K562 (cell line): Measurements from ENCODE around the gene THAP6. TPM values are rescaled to one million over a fixed set of nuclear protein-coding genes. Genes with fewer than 3 reads are reported as not detected.

ENCODE experiments used
- AFF1 ChIP-seq, 2 experiments: fragments of 450-650 bp; IDR thresholded peaks; 2 replicates each; pipeline ENCODE4 v1.6.1; 2018; ENCODE audit warnings: mild to moderate bottlenecking in 2 of 2, low read depth in 1 of 2; ENCODE audit not compliant: partially characterized antibody in 2 of 2
- CREB5 ChIP-seq: fragments of 250-450 bp; sonication (Bioruptor Pico); IDR thresholded peaks from 2 replicates; pipeline ENCODE4 v1.5.0; 2020; ENCODE audit warnings: mild to moderate bottlenecking
- ETV1 ChIP-seq: fragments of 450-650 bp; conservative IDR thresholded peaks from 2 replicates; pipeline ENCODE4 v1.6.1; 2016; ENCODE audit warnings: missing genetic modification characterization, control low read depth, low read depth, missing compliant biosample characterization
- HMGN3 ChIP-seq: IDR thresholded peaks from 2 replicates; pipeline ENCODE4 v1.6.1; 2011; ENCODE audit warnings: borderline replicate concordance, low read depth, mild to moderate bottlenecking, mixed read lengths, low read length; ENCODE audit not compliant: insufficient read length; ENCODE audit errors: extremely low read depth
- L3MBTL2 ChIP-seq: fragments of 450-650 bp; IDR thresholded peaks from 2 replicates; pipeline ENCODE4 v1.6.1; 2016; ENCODE audit warnings: mild to moderate bottlenecking, moderate library complexity
- LCOR ChIP-seq: sonication (generic); formaldehyde crosslinking; IDR thresholded peaks from 2 replicates; pipeline ENCODE4 v1.8.0; 2022; ENCODE audit warnings: mild to moderate bottlenecking, missing genetic modification reagents
- NCOA6 ChIP-seq: fragments of 450-650 bp; IDR thresholded peaks from 2 replicates; pipeline ENCODE4 v1.6.1; 2017; ENCODE audit warnings: mild to moderate bottlenecking
- RFX1 ChIP-seq: fragments of 450-650 bp; IDR thresholded peaks from 2 replicates; pipeline ENCODE4 v1.6.1; 2016; ENCODE audit warnings: mild to moderate bottlenecking, moderate library complexity
- SFPQ ChIP-seq: fragments of 200-400 bp; formaldehyde crosslinking; IDR thresholded peaks from 2 replicates; pipeline ENCODE4 v1.6.1; 2017; ENCODE audit warnings: mild to moderate bottlenecking, low read depth, low read length, moderate library complexity
- SIN3A ChIP-seq, 2 experiments: fragments of 150-350 bp in 1 of 2; IDR thresholded peaks; 2 replicates each; pipeline ENCODE4 v1.6.1; 2011 to 2016; ENCODE audit warnings: borderline replicate concordance in 2 of 2, low read depth in 2 of 2, low read length in 2 of 2, mild to moderate bottlenecking in 2 of 2, moderate library complexity in 2 of 2; ENCODE audit not compliant: control insufficient read depth in 1 of 2
- SMARCA4 ChIP-seq: fragments of 450-650 bp; IDR thresholded peaks from 2 replicates; pipeline ENCODE4 v1.6.1; 2016
- SMARCE1 ChIP-seq: fragments of 450-650 bp; IDR thresholded peaks from 2 replicates; pipeline ENCODE4 v1.7.1; 2016; ENCODE audit warnings: mild to moderate bottlenecking
- STAT6 ChIP-seq: sonication (generic); formaldehyde crosslinking; IDR thresholded peaks from 2 replicates; pipeline ENCODE4 v1.8.1; 2023; ENCODE audit warnings: mild to moderate bottlenecking, missing genetic modification reagents
- SUPT5H ChIP-seq: fragments of 450-650 bp; IDR thresholded peaks from 2 replicates; pipeline ENCODE4 v1.6.1; 2016
- TRIM28 ChIP-seq: fragments of 450-650 bp; IDR thresholded peaks from 2 replicates; pipeline ENCODE4 v1.6.1; 2017
- WHSC1 ChIP-seq: IDR thresholded peaks from one replicate; pipeline ENCODE4 v1.6.1; 2012; ENCODE audit warnings: low read length, control low read depth, inconsistent platforms
- ZNF224 ChIP-seq: sonication (generic); formaldehyde crosslinking; IDR thresholded peaks from 2 replicates; pipeline ENCODE4 v1.8.0; 2022; ENCODE audit warnings: mild to moderate bottlenecking, missing genetic modification reagents
- polyA plus RNA-seq, 8 experiments: library from polyadenylated mRNA; depleted of rRNA in 4 of 8; stranded (reverse) in 5 of 8; unstranded in 3 of 8; fragments of >200 nt; fragmentation: Nextera tagmentation in 2 of 8; fragmentation: Illumina TruSeq in 1 of 8; extraction: Ambion mirVana in 2 of 8; extraction: Trizol in 1 of 8; gene quantifications; 2 replicates each; pipeline versions ENCODE4 v1.2.1 to v1.2.3, GENCODE V29; 2011 to 2014; ENCODE audit warnings: inconsistent platforms in 1 of 8, missing spikeins in 1 of 8
- total RNA-seq, 7 experiments: library from RNA; depleted of rRNA in 6 of 7; stranded (reverse); fragments of >200 nt in 6 of 7; fragmentation: Illumina TruSeq in 2 of 7; extraction: Trizol in 2 of 7; gene quantifications; 2 replicates each; pipeline versions ENCODE4 v1.2.1 to v1.2.3, GENCODE V29; 2011 to 2021; ENCODE audit warnings: low replicate concordance in 1 of 7

Gene THAP6
- total and polyA plus RNA-seq, 9 of the 15 experiments (the other 6 are each of a cell fraction or from before 2014, with no cell fraction given): 8.9 to 30.4 (median 17.3) TPM

GRCh38 chr4:75514131-75514948 lies at the start of gene THAP6, which contains the start of gene RCHY1 (continued):
- TF ChIP-seq AFF1 (IDR thresholded peaks at IDR 0.05; ENCODE audit: low read depth in 1 of 2, partially characterized antibody in 2 of 2): no peak
- 0 out of 2 replicates have a peak, but pooled peaks have one; percentile 14 for TF ChIP-seq TRIM28
- peak; percentile 41 for TF ChIP-seq HMGN3
- no peak for TF ChIP-seq CREB5
- TF ChIP-seq WHSC1: no peak
- TF ChIP-seq LCOR (CRISPR knock-in tag): peak; percentile 80; the same call in 1 of the 2 replicates
- peak; percentile 24; the same call in 1 of the 2 replicates for TF ChIP-seq SFPQ
- TF ChIP-seq SMARCE1: peak; percentile 39; the same call in 1 of the 2 replicates
- TF ChIP-seq SUPT5H: peak; percentile 96
- TF ChIP-seq L3MBTL2: peak; percentile 72
- peak; percentile 59; the same call in 1 of the 2 replicates for TF ChIP-seq ZNF224 (CRISPR knock-in tag)
- TF ChIP-seq ETV1 (tag): peak; percentile 80
- TF ChIP-seq RFX1: peak; percentile 55
- peak; percentile 72 to 78; a peak in 2 of 4 replicates for TF ChIP-seq SIN3A (IDR thresholded peaks at IDR 0.05; ENCODE audit: borderline replicate concordance in 2 of 2, control insufficient read depth in 1 of 2, low read depth in 2 of 2, low read length in 2 of 2)
- TF ChIP-seq NCOA6: 0 out of 2 replicates have a peak, but pooled peaks have one; percentile 5
- peak; percentile 26; the same call in 1 of the 2 replicates for TF ChIP-seq SMARCA4
- peak; percentile 25 for TF ChIP-seq STAT6 (CRISPR knock-in tag)
